HL-60 (cell line): Measurements from ENCODE around the gene CEP72.

Experiments
- DNase-seq, 2 experiments: peaks; one replicate each; pipeline ENCODE4 v3.0.0-alpha.2; 2010 to 2020; ENCODE audit warnings: low read depth in 1 of 2, low spot score in 1 of 2
- H3K27ac ChIP-seq: fragments of 250-450 bp; sonication (Bioruptor Pico); replicated peaks from 2 replicates; pipeline ENCODE4 v1.5.1; 2020; ENCODE audit warnings: mild to moderate bottlenecking, moderate library complexity
- H3K27me3 ChIP-seq: fragments of 250-450 bp; sonication (Bioruptor Pico); 2 replicates; pipeline ENCODE4 v1.5.1; 2021; ENCODE audit warnings: mild to moderate bottlenecking, moderate library complexity; ENCODE audit not compliant: insufficient read depth, poor library complexity, severe bottlenecking
- H3K4me3 ChIP-seq: replicated peaks from 2 replicates; pipeline ENCODE4 v1.5.1; 2011; ENCODE audit warnings: mild to moderate bottlenecking, control low read depth, low read length; ENCODE audit not compliant: insufficient read depth
- CTCF ChIP-seq: IDR thresholded peaks from one replicate; pipeline ENCODE4 v1.5.1; 2011; ENCODE audit warnings: low read length, control low read depth, inconsistent platforms; ENCODE audit not compliant: insufficient read depth
- GABPA ChIP-seq: IDR thresholded peaks from 2 replicates; pipeline ENCODE4 v1.6.1; 2012; ENCODE audit warnings: low read depth
- POLR2AphosphoS5 ChIP-seq: IDR thresholded peaks from 2 replicates; pipeline ENCODE4 v1.6.1; 2012; ENCODE audit warnings: low read depth
- REST ChIP-seq: IDR thresholded peaks from 2 replicates; pipeline ENCODE4 v1.6.1; 2012; ENCODE audit warnings: low read depth; ENCODE audit not compliant: insufficient replicate concordance
- SPI1 ChIP-seq: IDR thresholded peaks from 2 replicates; pipeline ENCODE4 v1.6.1; 2012; ENCODE audit warnings: low read depth, mild to moderate bottlenecking, borderline replicate concordance

The CEP72 gene

GRCh38 chr5:646396-647201 is 34.5 kb downstream of the CEP72 start:
- TF ChIP-seq SPI1: no peak
- Histone ChIP-seq H3K27me3 (no peaks in the 10 kb centered on the region), H3K4me3 (no peak overlapping the region), H3K27ac (no peak overlapping the region)
- no peak for DNase-seq

GRCh38 chr5:647311-647710 is 35.2 kb downstream of the CEP72 start:
- no peak for DNase-seq
- Histone ChIP-seq H3K27me3 (no peaks in the 10 kb centered on the region), H3K4me3 (no peak overlapping the region), H3K27ac (no peak overlapping the region)
- TF ChIP-seq CTCF (no peak), POLR2AphosphoS5 (no peak), SPI1 (no peak), REST (no peak), GABPA (no peak)

- Histone ChIP-seq H3K27ac (no peak overlapping the region), H3K4me3 (no peak overlapping the region), H3K27me3 (no peaks in the 10 kb centered on the region)
- TF ChIP-seq POLR2AphosphoS5 (no peak), CTCF (no peak), REST (no peak), SPI1 (no peak), GABPA (no peak)
- no peak for DNase-seq
These were observed 35.6 kb downstream of the CEP72 start for GRCh38 chr5:647727-648126.

GRCh38 chr5:651296-652022 is 39.3 kb downstream of the CEP72 start:
- DNase-seq: no peak
- TF ChIP-seq POLR2AphosphoS5 (no peak), CTCF (no peak)
- H3K27me3 ChIP-seq: no peaks in the 10 kb centered on the region
- H3K27ac ChIP-seq: no peak overlapping the region
- no peak overlapping the region for H3K4me3 ChIP-seq
